ENCODE measurements around the gene ADARB1.

GRCh38 chr21:45140346-45140940, 66.1 kb downstream of the ADARB1 start:
- peak; percentile 58 to 91 (median 70) for TF ChIP-seq CTCF (IDR thresholded peaks at IDR 0.05)
- TF ChIP-seq POLR2A (IDR thresholded peaks at IDR 0.05) = no peak
- TF ChIP-seq EP300 (IDR thresholded peaks at IDR 0.05; ENCODE audit: low read depth) = no peak

Data from transverse colon (tissue), 3 donors.